WTC11 (cell line): ENCODE data around the gene MYO5B. TPM values are rescaled to one million over a fixed set of nuclear protein-coding genes. Genes with fewer than 3 reads are reported as not detected.

ENCODE experiments used
- ATAC-seq: fragments of 200-7000 bp; cut with Tn5 transposase; 2 replicates; pipeline ENCODE4 v1.10.0; 2021; ENCODE audit warnings: mild to moderate bottlenecking, moderate library complexity
- CTCF ChIA-PET: fragments of 300-600 bp; sonication (Branson Sonifier 250); formaldehyde crosslinking; loops from one replicate; lab custom pipeline; 2021; ENCODE audit warnings: antibody characterized with exemption; lab: Charles Lee
- POLR2A ChIA-PET: fragments of 350-600 bp; sonication (Branson Sonifier 250); formaldehyde crosslinking; loops from one replicate; lab custom pipeline; 2021; ENCODE audit warnings: antibody characterized with exemption; lab: Charles Lee
- DNase-seq: peaks from one replicate; pipeline ENCODE4 v3.0.0; 2021; ENCODE audit warnings: low spot score
- H3K27ac Mint-ChIP-seq: 2 replicates; pipeline ENCODE4 v1.8.0; 2021; ENCODE audit warnings: mixed read lengths
- H3K27me3 Mint-ChIP-seq: 2 replicates; pipeline ENCODE4 v1.8.0; 2021; ENCODE audit warnings: low read depth, mild to moderate bottlenecking, moderate library complexity, mixed read lengths
- H3K36me3 Mint-ChIP-seq: 2 replicates; pipeline ENCODE4 v1.8.0; 2021; ENCODE audit warnings: mixed read lengths
- H3K4me1 Mint-ChIP-seq: 2 replicates; pipeline ENCODE4 v1.8.0; 2022; ENCODE audit warnings: mixed read lengths
- H3K4me3 Mint-ChIP-seq: 2 replicates; pipeline ENCODE4 v1.8.0; 2021; ENCODE audit warnings: mild to moderate bottlenecking, moderate library complexity, mixed read lengths
- H3K9me3 Mint-ChIP-seq: 2 replicates; pipeline ENCODE4 v1.8.0; 2021; ENCODE audit warnings: mixed read lengths
- ATF1 ChIP-seq: sonication (generic); formaldehyde crosslinking; IDR thresholded peaks from 2 replicates; pipeline ENCODE4 v1.8.1; 2023; ENCODE audit warnings: mild to moderate bottlenecking, moderate library complexity, missing genetic modification reagents
- CDX4 ChIP-seq: fragments of 250-450 bp; sonication (Bioruptor Pico); IDR thresholded peaks from 2 replicates; pipeline ENCODE4 v1.9.0; 2021; ENCODE audit warnings: moderate library complexity, mild to moderate bottlenecking, inconsistent platforms, borderline replicate concordance
- CREB1 ChIP-seq: sonication (generic); formaldehyde crosslinking; IDR thresholded peaks from 2 replicates; pipeline ENCODE4 v1.8.0; 2023; ENCODE audit warnings: mild to moderate bottlenecking, missing genetic modification reagents
- E2F5 ChIP-seq: sonication (generic); formaldehyde crosslinking; IDR thresholded peaks from 2 replicates; pipeline ENCODE4 v1.8.1; 2022; ENCODE audit warnings: mild to moderate bottlenecking, moderate library complexity, missing genetic modification reagents
- EMX1 ChIP-seq: fragments of 250-450 bp; sonication (Bioruptor Pico); IDR thresholded peaks from 2 replicates; pipeline ENCODE4 v1.8.0; 2021; ENCODE audit warnings: mild to moderate bottlenecking
- ERG ChIP-seq: fragments of 250-450 bp; sonication (Bioruptor Pico); IDR thresholded peaks from 2 replicates; pipeline ENCODE4 v1.8.0; 2021; ENCODE audit warnings: mild to moderate bottlenecking
- GTF2I ChIP-seq: fragments of 250-450 bp; sonication (Bioruptor Pico); conservative IDR thresholded peaks from 2 replicates; pipeline ENCODE4 v1.4.0; 2021; ENCODE audit warnings: mild to moderate bottlenecking
- IRF2 ChIP-seq: sonication (generic); formaldehyde crosslinking; IDR thresholded peaks from 2 replicates; pipeline ENCODE4 v1.8.0; 2022; ENCODE audit warnings: low read depth, missing genetic modification reagents, borderline replicate concordance
- MLX ChIP-seq: sonication (generic); formaldehyde crosslinking; IDR thresholded peaks from 2 replicates; pipeline ENCODE4 v1.8.1; 2023; ENCODE audit warnings: mild to moderate bottlenecking, missing genetic modification reagents, moderate library complexity
- MYBL2 ChIP-seq: sonication (generic); formaldehyde crosslinking; IDR thresholded peaks from 2 replicates; pipeline ENCODE4 v1.8.1; 2023; ENCODE audit warnings: mild to moderate bottlenecking, moderate library complexity, missing genetic modification reagents
- NR2C2 ChIP-seq: sonication (generic); formaldehyde crosslinking; IDR thresholded peaks from 2 replicates; pipeline ENCODE4 v1.8.0; 2022; ENCODE audit warnings: mild to moderate bottlenecking, missing genetic modification reagents
- OVOL2 ChIP-seq: fragments of 250-450 bp; sonication (Bioruptor Pico); IDR thresholded peaks from 2 replicates; pipeline ENCODE4 v1.9.0; 2021; ENCODE audit warnings: mild to moderate bottlenecking, borderline replicate concordance
- RORB ChIP-seq: fragments of 250-450 bp; sonication (Bioruptor Pico); IDR thresholded peaks from 2 replicates; pipeline ENCODE4 v1.9.0; 2021; ENCODE audit warnings: mild to moderate bottlenecking
- STAT6 ChIP-seq: sonication (generic); formaldehyde crosslinking; conservative IDR thresholded peaks from 2 replicates; pipeline ENCODE4 v1.8.1; 2023; ENCODE audit warnings: mild to moderate bottlenecking, low read depth, missing genetic modification reagents, moderate library complexity
- ZBTB43 ChIP-seq: sonication (generic); formaldehyde crosslinking; IDR thresholded peaks from 2 replicates; pipeline ENCODE4 v1.8.1; 2023; ENCODE audit warnings: mild to moderate bottlenecking, missing genetic modification reagents
- ZMAT4 ChIP-seq: fragments of 250-450 bp; sonication (Bioruptor Pico); IDR thresholded peaks from 2 replicates; pipeline ENCODE4 v1.9.0; 2021; ENCODE audit warnings: mild to moderate bottlenecking
- ZNF121 ChIP-seq: sonication (generic); formaldehyde crosslinking; IDR thresholded peaks from 2 replicates; pipeline ENCODE4 v1.8.0; 2023; ENCODE audit warnings: missing genetic modification reagents
- ZNF281 ChIP-seq: sonication (generic); formaldehyde crosslinking; IDR thresholded peaks from 2 replicates; pipeline ENCODE4 v1.8.0; 2023; ENCODE audit warnings: mild to moderate bottlenecking, missing genetic modification reagents
- ZNF317 ChIP-seq: sonication (generic); formaldehyde crosslinking; IDR thresholded peaks from 2 replicates; pipeline ENCODE4 v1.8.1; 2023; ENCODE audit warnings: low read depth, mild to moderate bottlenecking, moderate library complexity, missing genetic modification reagents, borderline replicate concordance
- ZNF416 ChIP-seq: fragments of 250-450 bp; sonication (Bioruptor Pico); IDR thresholded peaks from 2 replicates; pipeline ENCODE4 v1.9.0; 2021; ENCODE audit warnings: mild to moderate bottlenecking, inconsistent platforms
- ZSCAN18 ChIP-seq: fragments of 250-450 bp; sonication (Bioruptor Pico); IDR thresholded peaks from 2 replicates; pipeline ENCODE4 v2.1.2; 2022; ENCODE audit warnings: mild to moderate bottlenecking, moderate library complexity
- total RNA-seq: library from RNA; stranded (reverse); gene quantifications from 3 replicates; pipeline ENCODE4 v1.2.3, GENCODE V29; 2021

The MYO5B gene
- total RNA-seq, 1 experiment from 2014 or later, result 8.7 TPM

GRCh38 chr18:49922228-49922627 lies 272.7 kb downstream of the MYO5B start:
- H3K9me3 Mint-ChIP-seq, result peaks cover 33% of the 10 kb centered on the region
- no peak overlapping the region for H3K4me3 Mint-ChIP-seq
- peaks cover 7% of the 10 kb centered on the region; the same call in 1 of the 2 replicates for H3K4me1 Mint-ChIP-seq
- TF ChIP-seq CDX4 (CRISPR knock-in tag) (no peak), ZMAT4 (no peak), MLX (no peak), ERG (CRISPR knock-in tag) (no peak), OVOL2 (CRISPR knock-in tag) (no peak), ZNF317 (no peak), GTF2I (CRISPR knock-in tag) (no peak), ZNF416 (CRISPR knock-in tag) (no peak), CREB1 (no peak), ZNF121 (CRISPR knock-in tag) (no peak), EMX1 (CRISPR knock-in tag) (no peak), E2F5 (CRISPR knock-in tag) (no peak), MYBL2 (CRISPR knock-in tag) (no peak), IRF2 (CRISPR knock-in tag) (no peak), ATF1 (CRISPR knock-in tag) (no peak)
- CTCF ChIA-PET, result interaction anchor here (0.9 kb wide), 1 partner anchor 282 kb away, joined by 6 read pairs; no protein-coding TSS in a partner anchor
- no peak for DNase-seq
- H3K36me3 Mint-ChIP-seq, result peaks cover 10% of the 10 kb centered on the region
- no peak for ATAC-seq
- POLR2A ChIA-PET, result no interaction called here
- no peak overlapping the region for H3K27ac Mint-ChIP-seq
- no peaks in the 10 kb centered on the region; the same call in none of the 2 replicates for H3K27me3 Mint-ChIP-seq

GRCh38 chr18:49921318-49921985 lies 273.5 kb downstream of the MYO5B start:
- POLR2A ChIA-PET, result interaction anchor here (0.7 kb wide), 1 partner anchor 35 kb away, joined by 3 read pairs; no protein-coding TSS in a partner anchor

More at GRCh38 chr18:49921318-49921985, 273.5 kb downstream of the MYO5B start:
- H3K4me1 Mint-ChIP-seq, result peaks cover 7% of the 10 kb centered on the region; the same call in 1 of the 2 replicates
- H3K36me3 Mint-ChIP-seq, result peaks cover 10% of the 10 kb centered on the region
- TF ChIP-seq ZSCAN18 (CRISPR knock-in tag) (no peak), NR2C2 (no peak), ZNF317 (peak; percentile 67; the same call in 1 of the 2 replicates), RORB (CRISPR knock-in tag) (no peak), STAT6 (CRISPR knock-in tag) (no peak), ZBTB43 (CRISPR knock-in tag) (no peak), ZNF281 (CRISPR knock-in tag) (no peak)
- DNase-seq (no peak), ATAC-seq (no peak)
- no peaks in the 10 kb centered on the region; the same call in none of the 2 replicates for H3K27me3 Mint-ChIP-seq
- peaks cover 29% of the 10 kb centered on the region for H3K9me3 Mint-ChIP-seq
- H3K27ac Mint-ChIP-seq, result no peak overlapping the region
- no peak overlapping the region for H3K4me3 Mint-ChIP-seq
- CTCF ChIA-PET, result no interaction called here
